Prostate gland (tissue), 2 donors: ENCODE data around the gene CACFD1.

Source experiments
- POLR2AphosphoS5 ChIP-seq: sonication (generic); formaldehyde crosslinking; IDR thresholded peaks from one replicate; pipeline ENCODE4 v1.6.1; 2017; ENCODE audit warnings: antibody characterized with exemption
- TF ChIP-seq, protein P1 (sequence below), 4 experiments: fragments of 200-600 bp in 2 of 4; fragments of 450-650 bp in 2 of 4; sonication (generic) in 2 of 4; IDR thresholded peaks; 1 replicate in 3 of 4; 2 replicates in 1 of 4; pipeline ENCODE4 v1.5.1; 2016 to 2019; ENCODE audit warnings: antibody characterized with exemption in 4 of 4, mild to moderate bottlenecking in 2 of 4, moderate library complexity in 2 of 4

DNA sequence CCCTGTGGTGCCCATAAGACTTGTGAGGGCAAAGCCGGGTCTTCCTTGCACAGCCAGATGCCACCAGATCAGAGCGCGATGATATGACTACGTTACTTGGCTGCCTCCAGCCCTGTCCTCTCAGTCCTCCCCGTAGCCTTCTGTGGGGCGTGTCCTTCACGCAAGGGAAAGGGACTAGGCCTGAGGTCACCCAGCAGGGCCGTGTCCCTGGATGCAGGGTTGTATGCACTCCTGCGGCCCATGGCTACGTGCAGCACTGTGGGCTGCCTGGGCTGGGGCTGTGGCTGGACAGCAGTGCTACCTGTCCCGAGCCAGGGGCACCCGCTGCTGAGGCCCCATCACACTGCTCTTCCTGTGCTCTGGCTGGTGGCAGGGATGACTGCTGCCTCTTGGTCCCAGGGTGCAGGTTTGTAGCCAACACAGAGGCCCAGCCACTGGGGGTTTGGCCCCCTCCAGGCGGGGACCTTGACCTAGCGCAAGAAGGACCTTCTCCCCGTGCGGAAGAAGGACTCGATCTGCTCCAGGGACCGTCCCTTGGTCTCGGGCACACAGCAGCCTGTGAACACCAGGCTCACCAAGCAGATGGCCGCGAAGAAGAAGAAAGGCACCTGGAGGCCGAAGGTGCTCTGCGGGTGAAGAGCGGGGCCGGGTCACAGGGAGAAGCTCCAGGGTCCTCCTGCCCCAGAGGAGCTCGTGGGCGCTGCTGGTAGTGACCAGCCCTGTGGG, 11.9 kb downstream of the CACFD1 start:
- TF ChIP-seq, protein P1, sequence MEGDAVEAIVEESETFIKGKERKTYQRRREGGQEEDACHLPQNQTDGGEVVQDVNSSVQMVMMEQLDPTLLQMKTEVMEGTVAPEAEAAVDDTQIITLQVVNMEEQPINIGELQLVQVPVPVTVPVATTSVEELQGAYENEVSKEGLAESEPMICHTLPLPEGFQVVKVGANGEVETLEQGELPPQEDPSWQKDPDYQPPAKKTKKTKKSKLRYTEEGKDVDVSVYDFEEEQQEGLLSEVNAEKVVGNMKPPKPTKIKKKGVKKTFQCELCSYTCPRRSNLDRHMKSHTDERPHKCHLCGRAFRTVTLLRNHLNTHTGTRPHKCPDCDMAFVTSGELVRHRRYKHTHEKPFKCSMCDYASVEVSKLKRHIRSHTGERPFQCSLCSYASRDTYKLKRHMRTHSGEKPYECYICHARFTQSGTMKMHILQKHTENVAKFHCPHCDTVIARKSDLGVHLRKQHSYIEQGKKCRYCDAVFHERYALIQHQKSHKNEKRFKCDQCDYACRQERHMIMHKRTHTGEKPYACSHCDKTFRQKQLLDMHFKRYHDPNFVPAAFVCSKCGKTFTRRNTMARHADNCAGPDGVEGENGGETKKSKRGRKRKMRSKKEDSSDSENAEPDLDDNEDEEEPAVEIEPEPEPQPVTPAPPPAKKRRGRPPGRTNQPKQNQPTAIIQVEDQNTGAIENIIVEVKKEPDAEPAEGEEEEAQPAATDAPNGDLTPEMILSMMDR (IDR thresholded peaks at IDR 0.05) = no peak
- no peak for TF ChIP-seq POLR2AphosphoS5
